CD4-positive, alpha-beta T cell treated with Interferon gamma for 1 hour (primary cell): Measurements from ENCODE around the gene SLC5A6.

ENCODE experiments used
- DNase-seq: peaks from one replicate; pipeline ENCODE4 v3.0.0-alpha.2; 2020

SLC5A6 gene

GRCh38 chr2:27211943-27212625, at the start of gene SLC5A6, which contains the start of gene ATRAID:
Gene SLC5A6 (minus strand): TSS chr2:27212268. CDS start chr2:27207650, 4,618 bp downstream.
Gene ATRAID (plus strand): TSS chr2:27212041. CDS start chr2:27212369, 328 bp downstream.
- peak; percentile 88 for DNase-seq

- DNase-seq: no peak
Measured at GRCh38 chr2:27261241-27261925, 49.3 kb upstream of the SLC5A6 start.

GRCh38 chr2:27258051-27258450, 46.0 kb upstream of the SLC5A6 start:
- no peak for DNase-seq

- no peak for DNase-seq
Measured at GRCh38 chr2:27256855-27257454, 44.9 kb upstream of the SLC5A6 start.

GRCh38 chr2:27255660-27256059, 43.6 kb upstream of the SLC5A6 start:
- DNase-seq: no peak

- DNase-seq: no peak
Measured at GRCh38 chr2:27255187-27255586, 43.1 kb upstream of the SLC5A6 start.

GRCh38 chr2:27251766-27252165, 39.7 kb upstream of the SLC5A6 start:
- DNase-seq: no peak

- DNase-seq: no peak
Measured at GRCh38 chr2:27250652-27251379, 38.7 kb upstream of the SLC5A6 start.

- DNase-seq: peak; percentile 29
Measured at GRCh38 chr2:27249891-27250651, 38.0 kb upstream of the SLC5A6 start.

- DNase-seq: no peak
Measured at GRCh38 chr2:27249159-27249890, 37.3 kb upstream of the SLC5A6 start.

GRCh38 chr2:27247893-27248292, 35.8 kb upstream of the SLC5A6 start:
- no peak for DNase-seq

- DNase-seq: no peak
Measured at GRCh38 chr2:27245626-27246025, 33.6 kb upstream of the SLC5A6 start.

GRCh38 chr2:27245116-27245515, 33.0 kb upstream of the SLC5A6 start:
- no peak for DNase-seq

- no peak for DNase-seq
Measured at GRCh38 chr2:27243391-27244130, 31.5 kb upstream of the SLC5A6 start.

GRCh38 chr2:27242614-27242951, 30.5 kb upstream of the SLC5A6 start:
- DNase-seq: no peak

- no peak for DNase-seq
Measured at GRCh38 chr2:27241761-27242613, 29.9 kb upstream of the SLC5A6 start.

GRCh38 chr2:27240406-27240805, 28.3 kb upstream of the SLC5A6 start:
- no peak for DNase-seq

- DNase-seq: no peak
Measured at GRCh38 chr2:27238976-27239375, 26.9 kb upstream of the SLC5A6 start.

- DNase-seq: no peak
Measured at GRCh38 chr2:27237341-27237945, 25.4 kb upstream of the SLC5A6 start.

- no peak for DNase-seq
Measured at GRCh38 chr2:27236626-27237025, 24.6 kb upstream of the SLC5A6 start.
